GM12892 (cell line): Measurements from ENCODE around the gene MTOR.

Experiments
- POLR2A ChIP-seq: IDR thresholded peaks from 2 replicates; pipeline ENCODE4 v1.6.1; 2011; ENCODE audit warnings: low read depth, low read length, control low read depth
- POLR2AphosphoS5 ChIP-seq: IDR thresholded peaks from 2 replicates; pipeline ENCODE4 v1.6.1; 2011; ENCODE audit warnings: low read depth, low read length, control low read depth
- TAF1 ChIP-seq: IDR thresholded peaks from 2 replicates; pipeline ENCODE4 v1.6.1; 2011; ENCODE audit warnings: low read depth, mild to moderate bottlenecking, control low read depth, low read length, borderline replicate concordance

- TF ChIP-seq POLR2A (no peak), POLR2AphosphoS5 (no peak), TAF1 (no peak)
These were observed 196.6 kb downstream of the MTOR start for GRCh38 chr1:11065796-11066195.
